GM18861 (cell line): ENCODE data around the gene NR2C2AP.

Source experiments
- ATAC-seq: cut with Tn5 transposase; IDR thresholded peaks from one replicate; pipeline ENCODE4 v1.9.1; 2021; ENCODE audit not compliant: unreplicated experiment

Gene NR2C2AP

DNA sequence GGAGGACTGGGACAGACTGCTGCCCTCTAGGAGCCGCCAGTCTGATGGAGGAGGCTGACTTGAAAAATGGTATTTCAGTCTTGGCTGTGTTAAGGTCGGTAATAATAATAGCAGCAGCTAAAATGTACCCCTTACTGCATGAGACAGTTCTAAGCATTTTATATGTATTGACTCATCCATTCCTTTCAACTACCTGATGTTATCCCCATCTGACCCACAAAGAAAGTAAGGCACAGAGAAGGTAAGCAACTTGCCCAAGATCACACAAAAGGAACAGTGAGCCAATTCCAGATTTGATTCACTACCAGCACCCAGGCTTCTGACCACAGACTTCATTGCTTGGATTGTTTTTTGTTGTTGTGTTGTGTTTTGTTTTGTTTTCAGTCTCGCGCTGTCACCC is 12.6 kb upstream of the NR2C2AP start:
- no peak for ATAC-seq

DNA sequence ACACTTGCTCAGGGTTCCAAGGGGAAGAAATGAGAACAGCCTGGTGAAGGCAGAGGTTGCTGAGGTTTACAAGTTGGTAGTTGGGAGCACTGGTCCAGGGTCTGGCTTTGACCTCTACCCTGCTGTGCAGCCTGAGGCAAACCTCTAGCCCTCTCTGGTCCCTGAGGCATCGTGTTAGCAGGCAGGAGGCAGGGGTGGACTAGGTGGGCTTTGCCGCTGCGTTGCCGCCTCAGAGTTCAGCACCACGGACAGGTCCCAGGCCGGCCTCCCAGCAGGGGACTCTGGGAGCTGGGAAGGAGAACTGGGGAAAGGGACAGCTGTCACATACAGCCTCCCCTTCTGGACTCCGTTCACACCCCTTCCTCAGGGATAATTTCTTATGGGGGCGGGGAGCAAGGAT is 11.7 kb upstream of the NR2C2AP start:
- ATAC-seq, result no peak

GRCh38 chr19:19214159-19214490 is 10.9 kb upstream of the NR2C2AP start:
- ATAC-seq, result no peak

GRCh38 chr19:19213426-19214158 is 10.4 kb upstream of the NR2C2AP start:
- no peak for ATAC-seq

DNA sequence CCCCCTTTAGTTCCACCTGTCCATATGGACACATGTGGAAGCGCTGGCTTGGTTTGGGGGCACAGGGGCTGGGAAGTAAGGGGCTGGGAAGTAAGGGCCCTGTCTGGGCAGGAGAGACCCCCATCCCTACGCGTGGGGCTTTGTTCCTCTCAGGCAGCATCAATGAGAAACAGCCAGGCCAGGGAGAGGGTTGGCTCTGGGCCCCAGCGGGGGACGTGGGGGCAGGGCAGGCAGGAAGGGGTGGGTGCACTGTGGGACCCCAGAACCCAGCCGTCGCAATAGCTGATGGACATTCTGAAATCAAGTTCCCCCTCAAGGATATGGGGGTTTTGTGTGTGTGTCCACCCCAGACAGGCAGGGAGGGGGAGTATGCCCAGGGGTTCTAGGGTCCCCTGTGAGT is 9.7 kb upstream of the NR2C2AP start:
- ATAC-seq, result no peak

DNA sequence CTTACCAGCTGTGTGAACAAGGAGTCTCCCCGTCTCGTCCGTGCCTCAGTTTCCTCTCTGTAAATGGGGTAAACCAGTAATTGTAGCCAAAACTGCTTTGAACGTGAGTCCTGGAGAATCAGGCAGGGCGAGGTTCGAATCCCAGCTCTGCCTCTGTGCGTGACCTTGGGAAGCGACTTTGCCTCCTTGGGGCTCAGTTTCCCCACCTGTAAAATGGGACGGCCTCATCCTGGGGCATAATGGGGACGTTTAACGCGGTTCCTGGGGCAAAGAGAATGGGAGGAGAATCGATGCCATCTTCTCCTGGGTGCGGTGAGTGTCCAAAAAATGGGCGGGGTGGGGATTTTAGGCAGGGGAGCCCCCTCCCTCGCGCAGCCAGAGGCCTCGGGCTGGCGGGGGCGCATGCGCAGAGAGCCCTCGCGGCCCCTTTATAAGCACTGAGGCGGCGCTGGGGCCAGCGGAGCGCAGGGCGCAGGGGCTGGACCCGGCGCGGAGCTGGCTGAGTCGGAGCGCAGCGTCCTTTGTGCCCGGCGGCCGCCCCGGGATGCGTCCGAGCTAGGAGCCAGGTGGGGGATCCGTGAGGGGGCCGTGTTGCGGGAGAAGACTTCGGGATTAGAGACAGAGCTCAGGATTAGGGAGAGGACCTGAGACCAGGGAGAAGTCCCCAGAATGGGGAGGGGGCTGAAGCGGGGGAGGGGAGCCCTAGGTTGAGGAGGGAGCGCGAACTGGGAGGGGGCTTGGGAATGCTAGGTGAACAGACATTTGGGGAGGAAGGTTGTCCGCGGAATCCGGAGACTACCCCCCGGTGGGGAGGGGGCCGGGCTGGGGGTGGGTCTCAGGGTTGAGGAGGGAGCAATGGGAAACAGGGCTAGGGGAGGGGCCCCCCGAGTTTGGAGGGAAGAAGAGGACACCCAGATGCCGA is 8.5 kb upstream of the NR2C2AP start, which contains the start of gene NCAN:
Gene NCAN, plus strand, starts transcription at position 460 of the 922 bp plus-strand sequence. CDS start 4,996 bp downstream, outside the sequence.
- no peak for ATAC-seq

DNA sequence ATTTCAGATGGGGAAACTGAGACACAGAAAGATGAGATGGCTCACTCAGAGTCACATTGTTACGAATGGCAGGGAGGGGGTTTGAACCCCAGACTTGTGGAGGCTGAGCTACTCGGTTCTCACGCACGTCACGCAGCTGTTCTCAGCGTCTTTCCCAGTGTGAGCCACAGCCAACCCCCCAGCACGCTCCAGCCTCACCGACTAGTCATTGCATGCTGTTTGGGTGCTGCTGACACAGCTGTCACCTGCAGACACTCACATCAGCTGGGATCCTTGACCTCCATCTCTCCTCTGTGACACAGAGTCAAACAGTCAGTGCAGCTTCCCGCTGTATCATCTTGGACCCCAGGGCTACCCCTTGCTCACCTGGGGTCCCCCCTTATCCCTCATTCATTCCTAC is 6.2 kb upstream of the NR2C2AP start:
- ATAC-seq, result no peak

DNA sequence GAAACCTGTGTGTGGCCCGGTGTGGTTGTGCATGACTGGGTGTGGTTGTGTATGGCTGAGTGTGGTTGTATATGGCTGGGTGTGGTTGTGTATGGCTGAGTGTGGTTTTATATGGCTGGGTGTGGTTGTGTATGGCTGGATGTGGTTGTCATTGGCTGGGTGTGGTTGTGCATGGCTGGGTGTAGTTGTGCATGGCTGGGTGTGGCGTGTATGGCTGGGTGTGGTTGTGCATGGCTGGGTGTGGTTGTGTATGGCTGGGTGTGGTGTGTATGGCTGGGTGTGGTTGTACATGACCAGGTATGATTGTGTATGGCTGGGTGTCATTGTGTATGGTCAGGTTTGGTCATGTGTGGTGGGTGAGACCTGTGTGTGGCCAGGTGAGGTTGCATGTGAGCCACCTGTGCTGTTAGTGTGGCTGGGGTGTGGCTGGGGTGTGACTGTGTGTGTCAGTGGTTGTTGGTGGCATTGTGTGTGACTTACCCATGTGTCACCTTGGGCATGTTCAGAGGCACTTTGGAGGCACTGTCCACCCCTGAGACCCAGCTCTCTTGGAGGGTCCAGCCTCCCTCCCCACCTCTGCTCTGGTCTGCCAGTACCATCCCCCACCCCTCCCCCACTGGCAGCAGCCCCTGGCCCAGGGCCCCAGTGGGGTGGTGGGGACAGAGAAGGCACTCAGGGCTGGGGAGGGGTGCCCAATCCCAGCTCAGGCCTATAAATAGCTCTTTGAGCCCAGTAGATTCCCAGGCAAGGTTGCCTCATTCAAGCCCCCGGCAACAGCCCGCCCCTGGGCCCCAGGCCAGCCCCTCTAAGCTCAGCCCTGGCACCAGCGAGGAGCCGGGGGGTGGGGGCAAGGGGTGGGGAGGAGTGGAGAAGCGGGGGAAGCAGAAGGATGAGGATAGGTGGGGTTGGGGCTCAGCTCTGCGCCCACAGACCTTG is 4.7 kb upstream of the NR2C2AP start:
- ATAC-seq, result no peak

GRCh38 chr19:19206938-19207337 is 3.7 kb upstream of the NR2C2AP start:
- no peak for ATAC-seq

DNA sequence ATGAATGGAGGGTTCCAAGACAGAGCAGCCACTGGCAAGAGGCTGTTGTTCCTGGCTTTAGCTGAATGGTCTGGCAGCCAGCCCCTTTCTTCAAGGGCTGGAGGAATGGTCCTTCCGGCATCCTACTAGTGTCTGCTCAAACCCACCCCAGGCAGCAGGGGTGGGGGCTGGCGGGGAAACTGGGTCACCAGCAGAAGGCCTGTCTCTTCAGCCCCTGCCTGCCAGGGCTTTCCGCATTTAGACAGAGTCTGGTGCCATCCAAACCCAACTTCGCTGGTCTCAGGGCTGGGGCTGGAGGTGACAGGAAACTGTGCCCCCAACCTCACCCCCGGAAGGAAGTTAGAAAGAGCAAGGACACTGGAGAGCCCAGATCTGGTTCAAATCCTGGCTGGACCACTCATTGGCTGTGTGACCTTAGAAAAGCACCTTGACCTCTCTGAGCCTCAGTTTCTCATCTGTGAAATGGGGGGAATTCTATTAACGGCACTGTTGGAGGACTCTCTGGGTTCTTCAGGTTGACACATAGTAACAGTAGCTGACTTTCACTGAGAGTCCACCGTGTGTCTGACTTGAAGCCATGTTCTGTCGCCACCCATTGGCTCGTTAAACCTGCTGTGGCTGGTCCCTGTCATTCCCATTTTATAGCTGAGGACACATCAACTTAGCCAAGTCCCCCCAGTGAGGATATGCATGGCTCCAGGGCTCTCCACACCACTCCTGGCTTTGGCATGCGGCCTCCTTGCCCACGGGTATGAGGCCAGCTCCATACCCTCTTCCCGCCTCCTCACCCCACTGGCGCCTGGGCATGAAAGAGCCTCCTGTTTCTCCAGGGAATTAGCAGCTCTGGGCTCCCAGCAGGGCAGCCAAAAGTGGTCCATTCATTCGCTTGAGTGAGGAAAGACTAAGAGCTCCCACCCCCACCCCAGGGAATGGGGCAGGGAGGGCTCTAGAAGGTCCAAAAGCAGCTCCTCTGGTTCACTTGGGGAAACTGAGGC is 2.5 kb upstream of the NR2C2AP start:
- no peak for ATAC-seq

DNA sequence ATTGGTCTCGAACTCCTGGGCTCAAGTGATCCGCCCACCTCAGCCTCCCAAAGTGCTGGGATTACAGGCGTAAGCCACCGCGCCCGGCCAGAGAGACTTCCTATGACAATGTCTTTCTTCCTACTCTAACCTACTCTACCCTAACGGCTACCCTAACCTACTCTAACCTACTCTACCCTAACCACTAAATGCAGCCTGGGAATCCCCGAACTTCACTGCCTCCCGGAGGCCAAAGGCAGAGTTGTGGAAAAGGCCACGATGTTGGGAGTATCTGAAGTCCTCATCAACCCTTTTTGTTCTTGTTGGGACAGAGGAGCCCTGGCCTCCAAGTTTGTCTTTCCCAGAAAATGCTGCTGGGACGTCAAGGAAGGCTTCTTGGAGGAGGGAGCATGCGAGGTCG is 967 bp upstream of the NR2C2AP start:
- ATAC-seq, result no peak

GRCh38 chr19:19202707-19203011 is 555 bp downstream of the NR2C2AP start:
- ATAC-seq, result peak; percentile 30

- no peak for ATAC-seq
These were observed 1.2 kb downstream of the NR2C2AP start for GRCh38 chr19:19201697-19202630.

GRCh38 chr19:19193926-19194325 is 9.3 kb downstream of the NR2C2AP start:
- no peak for ATAC-seq

- no peak for ATAC-seq
These were observed 10.2 kb downstream of the NR2C2AP start for GRCh38 chr19:19192910-19193423.

DNA sequence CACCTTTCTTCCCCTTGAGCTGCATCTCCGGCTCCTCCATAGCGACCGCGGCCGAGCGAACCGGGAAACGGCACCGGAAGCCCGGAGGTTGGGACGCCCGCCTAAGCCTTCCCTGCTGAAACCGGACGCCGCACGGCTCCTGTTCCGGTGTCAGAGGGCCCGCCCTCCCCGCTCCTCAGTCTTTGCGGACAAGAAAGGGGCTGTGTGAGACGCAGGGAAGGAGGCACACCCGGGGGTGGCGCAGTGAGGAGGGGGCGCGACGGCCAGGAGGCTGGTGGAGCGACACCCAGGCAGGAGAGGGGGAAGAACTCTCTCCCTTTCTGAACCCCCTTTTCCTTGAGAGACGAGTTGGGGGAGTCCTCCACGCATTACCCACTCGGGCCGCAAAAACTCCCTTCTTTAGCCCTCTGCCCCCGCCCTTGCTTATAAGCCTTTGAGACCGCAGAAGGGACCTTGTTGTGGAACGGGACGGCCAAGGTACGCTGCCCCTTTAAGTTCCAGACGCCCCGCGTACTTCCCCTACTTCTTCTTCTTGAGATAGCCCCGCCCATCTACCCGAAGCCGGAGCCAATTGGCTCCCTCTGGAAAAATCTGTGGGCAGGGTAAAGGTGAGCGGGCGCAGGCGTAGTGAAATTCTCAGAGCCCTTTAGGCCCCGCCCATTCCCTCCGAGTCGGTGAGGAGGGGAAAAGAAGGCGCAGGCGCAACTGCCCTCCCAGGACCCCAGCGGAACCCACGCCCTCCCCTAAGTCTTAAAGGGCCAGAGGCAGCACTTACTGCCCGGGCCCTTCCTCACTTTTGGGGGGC is 10.9 kb downstream of the NR2C2AP start, which contains the start of the genes BORCS8 and RFXANK:
Gene BORCS8, minus strand, starts transcription at position 75 of the 805 bp plus-strand sequence. Its CDS starts 35 bp downstream, at position 40.
Gene RFXANK, plus strand, starts transcription at position 181 of the 805 bp plus-strand sequence. CDS start 1,689 bp downstream, outside the sequence.
- peak; percentile 83 for ATAC-seq

GRCh38 chr19:19191768-19192077 is 11.5 kb downstream of the NR2C2AP start:
- ATAC-seq, result no peak

DNA sequence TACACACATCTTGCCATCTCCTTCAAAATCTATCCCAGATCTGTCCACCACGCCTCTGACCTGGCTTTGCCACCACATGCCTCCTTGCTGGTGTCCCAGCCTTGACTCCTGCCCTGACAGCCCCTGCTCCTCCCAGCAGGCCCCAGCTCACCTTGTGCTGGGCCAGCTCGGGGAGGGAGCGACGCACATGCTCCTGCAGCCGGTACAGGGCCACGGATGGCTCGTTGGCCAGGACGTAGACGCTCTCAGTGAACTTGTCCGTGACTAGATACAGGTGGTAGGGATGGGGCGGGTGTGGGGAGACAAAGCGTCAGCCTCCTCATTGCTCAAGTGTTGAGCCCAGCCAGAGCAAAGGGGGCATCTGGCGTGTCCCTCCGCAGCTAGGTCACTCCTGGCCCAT is 16.5 kb downstream of the NR2C2AP start:
- ATAC-seq, result no peak
